GM18951 (cell line): ENCODE measurements around the gene TMEM269.

Experiments
- POLR2A ChIP-seq: IDR thresholded peaks from 4 replicates; pipeline ENCODE4 v1.6.1; 2011; ENCODE audit warnings: mild to moderate bottlenecking; ENCODE audit not compliant: insufficient read length, insufficient read depth; ENCODE audit errors: extremely low read depth
- in situ Hi-C: fragments of 300-500 bp; cut with MboI; formaldehyde crosslinking; loops from one replicate; pipeline ENCODE4 v1.12.0; 2022; ENCODE audit warnings: low sequenced_read_pairs, mixed read lengths, inconsistent platforms; ENCODE audit not compliant: unreplicated experiment

The TMEM269 gene

DNA sequence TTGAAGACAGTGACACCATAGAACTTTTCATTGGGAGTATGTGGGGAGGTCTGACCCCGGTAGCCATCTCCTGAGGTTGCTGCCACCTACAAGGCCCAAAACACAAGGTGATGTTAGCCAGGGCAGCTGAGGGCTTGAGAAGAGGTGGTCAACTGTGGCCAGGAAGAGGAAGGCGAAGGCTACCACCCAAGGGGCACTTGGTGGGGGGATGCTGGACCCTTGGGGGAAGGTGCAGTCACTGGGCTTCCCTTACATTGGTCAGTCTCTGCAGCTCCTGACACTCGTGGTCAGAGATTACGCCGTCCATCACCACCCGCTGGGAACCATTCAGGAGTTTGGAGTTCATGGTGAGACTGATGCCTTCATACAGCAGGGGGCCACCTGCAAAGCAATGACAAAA lies 32.5 kb upstream of the TMEM269 start:
- in situ Hi-C loops, result no loop called here
- TF ChIP-seq POLR2A, result no peak

GRCh38 chr1:42753070-42753469 lies 31.7 kb upstream of the TMEM269 start:
- no peak for TF ChIP-seq POLR2A
- in situ Hi-C loops, result no loop called here

GRCh38 chr1:42756956-42757891 lies 27.6 kb upstream of the TMEM269 start:
- TF ChIP-seq POLR2A, result no peak
- in situ Hi-C loops, result no loop called here

DNA sequence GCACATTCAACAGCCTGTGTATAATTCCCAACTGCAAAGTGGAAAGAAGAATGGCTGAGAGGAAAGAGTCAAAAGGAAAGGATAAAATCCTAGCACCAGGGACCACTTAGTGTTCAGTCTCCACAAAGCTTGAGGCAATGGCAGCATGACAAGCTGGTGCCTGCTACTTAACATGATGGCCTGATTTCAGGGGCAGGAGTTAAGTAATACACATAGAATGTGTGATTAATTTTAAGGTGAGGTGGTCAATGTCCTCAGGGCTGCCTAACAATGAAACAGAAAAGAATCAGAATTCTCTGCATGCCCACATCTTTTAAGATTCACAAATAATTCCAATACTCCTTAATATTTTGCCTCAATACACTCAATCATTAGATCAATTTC lies 26.9 kb upstream of the TMEM269 start:
- in situ Hi-C loops, result no loop called here
- TF ChIP-seq POLR2A, result no peak

- no peak for TF ChIP-seq POLR2A
- in situ Hi-C loops, result no loop called here
Measured at GRCh38 chr1:42758641-42759040, 26.1 kb upstream of the TMEM269 start.

- in situ Hi-C loops, result no loop called here
- TF ChIP-seq POLR2A, result no peak
Measured at GRCh38 chr1:42759114-42759513, 25.7 kb upstream of the TMEM269 start.

DNA sequence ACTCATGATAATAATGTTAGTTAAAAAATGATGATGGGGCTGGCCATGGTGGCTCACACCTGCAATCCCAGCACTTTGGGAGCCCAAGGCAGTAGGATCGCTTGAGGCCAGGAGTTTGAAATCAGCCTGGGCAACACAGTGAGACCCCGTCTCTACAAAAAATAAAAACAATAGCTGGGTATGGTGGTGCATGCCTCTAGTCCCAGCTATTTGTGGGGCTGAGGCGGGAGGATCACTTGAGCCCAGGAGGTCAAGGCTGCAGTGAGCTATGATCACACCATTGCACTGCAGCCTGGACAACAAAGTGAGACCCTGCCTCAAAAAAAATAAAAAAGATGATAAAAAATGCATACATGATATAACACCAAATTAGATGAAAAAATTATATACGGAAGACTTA lies 23.2 kb upstream of the TMEM269 start:
- in situ Hi-C loops, result no loop called here

GRCh38 chr1:42762269-42762668 lies 22.5 kb upstream of the TMEM269 start:
- in situ Hi-C loops, result no loop called here
- no peak for TF ChIP-seq POLR2A

More for the DNA sequence above, 23.2 kb upstream of the TMEM269 start:
- no peak for TF ChIP-seq POLR2A

- TF ChIP-seq POLR2A, result no peak
Measured at GRCh38 chr1:42765269-42765668, 19.5 kb upstream of the TMEM269 start.

DNA sequence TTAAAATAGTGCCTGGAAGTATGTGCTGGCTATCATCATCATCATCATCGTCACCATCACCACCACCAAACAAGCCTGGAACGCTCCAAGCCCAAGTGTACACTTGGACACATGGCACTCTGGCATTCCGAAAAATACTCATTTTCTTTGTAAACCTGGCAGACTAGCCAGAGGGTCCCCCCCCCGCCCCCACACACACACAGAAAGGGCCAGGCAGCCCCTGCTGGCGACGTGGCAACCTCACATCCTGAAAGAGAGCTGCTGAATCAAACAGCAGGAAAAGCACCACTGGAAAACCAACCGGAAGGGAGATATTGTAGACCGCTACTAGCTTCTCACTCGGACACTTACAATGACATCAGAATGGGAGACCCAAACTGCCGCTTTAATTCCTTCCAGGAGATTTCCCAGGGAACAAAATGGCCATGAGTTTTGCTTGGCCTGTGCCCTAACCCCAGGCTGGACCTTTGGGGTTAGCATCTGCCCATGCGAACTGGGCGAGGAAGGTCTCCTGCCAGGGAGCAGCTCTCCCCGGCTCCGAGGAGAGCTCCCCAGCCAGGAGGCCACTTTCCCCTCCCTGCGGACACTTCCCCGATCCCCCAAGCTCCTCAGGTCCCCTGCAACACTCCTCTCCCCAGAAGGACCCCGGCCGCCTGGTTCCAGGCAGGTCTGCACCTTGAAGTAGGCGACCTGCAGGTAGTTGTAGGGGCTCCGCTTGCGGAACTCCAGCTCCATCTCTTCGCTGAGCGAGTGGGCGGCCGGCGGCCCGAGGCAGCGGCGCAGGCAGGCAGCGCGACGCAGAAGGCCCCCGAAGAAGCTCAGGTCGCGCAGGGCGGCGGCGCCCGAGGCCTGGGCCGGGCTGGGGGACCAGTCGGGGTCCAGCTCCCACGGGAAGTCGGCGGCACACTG lies 18.7 kb upstream of the TMEM269 start:
- in situ Hi-C loops, result no loop called here
- no peak for TF ChIP-seq POLR2A

More at GRCh38 chr1:42765269-42765668, 19.5 kb upstream of the TMEM269 start:
- in situ Hi-C loops, result no loop called here

- in situ Hi-C loops, result no loop called here
- TF ChIP-seq POLR2A, result peak; percentile 99
Measured at GRCh38 chr1:42766741-42767509, 17.9 kb upstream of the TMEM269 start, which contains the start of the genes C1orf50 and P3H1. Gene C1orf50 (plus strand): TSS chr1:42767249. CDS start chr1:42767312, 63 bp downstream. Gene P3H1 (minus strand): TSS chr1:42767028. CDS start chr1:42766971, 57 bp downstream.

- in situ Hi-C loops, result no loop called here
Measured at GRCh38 chr1:42767510-42768000, 17.2 kb upstream of the TMEM269 start.

GRCh38 chr1:42768172-42768571 lies 16.6 kb upstream of the TMEM269 start:
- TF ChIP-seq POLR2A, result no peak
- in situ Hi-C loops, result no loop called here

More at GRCh38 chr1:42767510-42768000, 17.2 kb upstream of the TMEM269 start:
- TF ChIP-seq POLR2A, result no peak

DNA sequence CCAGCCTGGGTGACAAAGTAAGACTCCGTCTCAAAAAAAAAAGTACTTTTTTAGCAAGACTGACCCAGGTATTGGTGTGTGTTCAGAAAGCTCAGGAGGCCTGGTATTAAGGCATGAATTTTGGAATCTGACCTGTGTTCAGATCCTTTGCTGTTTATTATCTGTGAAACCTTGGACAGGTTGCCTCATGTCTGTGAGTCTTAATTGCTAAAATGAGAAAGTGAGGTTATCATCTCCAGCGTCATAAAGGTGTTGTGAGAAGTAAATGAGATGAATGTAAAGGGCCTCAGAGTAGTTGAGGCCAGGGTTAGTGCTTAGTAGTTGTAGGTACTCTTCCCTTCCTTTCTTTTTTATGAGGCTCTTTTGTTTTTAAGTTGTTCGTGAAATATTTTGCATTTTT lies 15.0 kb upstream of the TMEM269 start:
- in situ Hi-C loops, result loop anchor here (10.0 kb wide), 1 partner anchor 305 kb away; no protein-coding TSS in a partner anchor
- no peak for TF ChIP-seq POLR2A
